H1 (cell line): ENCODE data around the gene WDR76. TPM values are rescaled to one million over a fixed set of nuclear protein-coding genes. Genes with fewer than 3 reads are reported as not detected.

ENCODE experiments used
- CTCF ChIA-PET: fragments of 300-600 bp; sonication (Branson Sonifier 250); formaldehyde crosslinking; loops from one replicate; lab custom pipeline; 2021; ENCODE audit not compliant: partially characterized antibody; lab: Charles Lee
- POLR2A ChIA-PET: fragments of 300-600 bp; sonication (Branson Sonifier 250); formaldehyde crosslinking; loops from one replicate; lab custom pipeline; 2021; ENCODE audit warnings: inconsistent platforms; ENCODE audit not compliant: partially characterized antibody; lab: Charles Lee
- DNase-seq, 2 experiments: peaks; one replicate each; pipeline versions ENCODE4 v3.0.0 to v3.0.0-alpha.2; 2010 to 2022; ENCODE audit warnings: low spot score in 2 of 2, low read depth in 1 of 2, mixed read lengths in 1 of 2
- FAIRE-seq: peaks from 2 replicates; lab custom pipeline; 2011; peaks lifted over from hg19 to GRCh38; lab: Jason Lieb, UNC
- H2AFZ ChIP-seq: 2 replicates; pipeline ENCODE4 v1.8.1; 2012; ENCODE audit warnings: low read length, inconsistent platforms
- H2AK5ac ChIP-seq: 2 replicates; pipeline ENCODE4 v1.6.1; 2013; ENCODE audit warnings: low read depth, low read length
- H2BK120ac ChIP-seq: replicated peaks from 2 replicates; pipeline ENCODE3; 2013; ENCODE audit warnings: low read depth, low read length, inconsistent platforms
- H2BK12ac ChIP-seq: 2 replicates; pipeline ENCODE4 v1.6.1; 2013; ENCODE audit warnings: low read depth, low read length
- H2BK15ac ChIP-seq: 2 replicates; pipeline ENCODE4 v1.6.1; 2013; ENCODE audit warnings: low read length
- H2BK20ac ChIP-seq: 2 replicates; pipeline ENCODE4 v1.6.1; 2013; ENCODE audit warnings: low read length
- H2BK5ac ChIP-seq: 2 replicates; pipeline ENCODE4 v1.6.1; 2013; ENCODE audit warnings: low read depth, low read length
- H3K14ac ChIP-seq: 2 replicates; pipeline ENCODE4 v1.6.1; 2013; ENCODE audit warnings: inconsistent platforms; ENCODE audit not compliant: insufficient read length
- H3K18ac ChIP-seq: 2 replicates; pipeline ENCODE4 v1.6.1; 2013; ENCODE audit warnings: low read length; ENCODE audit errors: extremely low read depth
- H3K23ac ChIP-seq: 2 replicates; pipeline ENCODE4 v1.6.1; 2013; ENCODE audit warnings: inconsistent platforms; ENCODE audit not compliant: insufficient read length
- H3K23me2 ChIP-seq: 2 replicates; pipeline ENCODE4 v1.6.1; 2013; ENCODE audit warnings: low read depth, low read length
- H3K27ac ChIP-seq: 2 replicates; pipeline ENCODE4 v1.6.1; 2011; ENCODE audit warnings: low read depth, low read length, inconsistent platforms
- H3K27me3 ChIP-seq, 4 experiments: replicated peaks in 1 of 4; 1 replicate in 1 of 4; 2 replicates in 3 of 4; pipeline versions ENCODE4 v1.6.1 to v1.8.1; 2011 to 2013; ENCODE audit warnings: low read length in 3 of 4, mild to moderate bottlenecking in 3 of 4, inconsistent platforms in 2 of 4, mixed read lengths in 2 of 4, moderate library complexity in 1 of 4; ENCODE audit not compliant: control insufficient read depth in 3 of 4, insufficient read depth in 3 of 4; ENCODE audit errors: extremely low read depth in 1 of 4
- H3K36me3 ChIP-seq, 4 experiments: 2 replicates each; pipeline versions ENCODE4 v1.6.1 to v1.8.1; 2011 to 2013; ENCODE audit warnings: mild to moderate bottlenecking in 4 of 4, low read length in 3 of 4, moderate library complexity in 2 of 4, control low read depth in 1 of 4, inconsistent platforms in 1 of 4; ENCODE audit not compliant: insufficient read depth in 4 of 4, control insufficient read depth in 2 of 4
- H3K4ac ChIP-seq: replicated peaks from 2 replicates; pipeline ENCODE3; 2013; ENCODE audit warnings: low read length, low read depth, mixed read lengths, inconsistent platforms; ENCODE audit not compliant: insufficient read length
- H3K4me1 ChIP-seq, 4 experiments: replicated peaks in 1 of 4; 1 replicate in 1 of 4; 2 replicates in 3 of 4; pipeline versions ENCODE4 v1.6.1 to v1.8.1; 2011 to 2013; ENCODE audit warnings: low read length in 3 of 4, inconsistent platforms in 2 of 4, mixed read lengths in 1 of 4; ENCODE audit not compliant: insufficient read depth in 4 of 4, control insufficient read depth in 3 of 4
- H3K4me2 ChIP-seq, 2 experiments: 2 replicates each; pipeline versions ENCODE4 v1.6.1 to v1.8.1; 2011 to 2013; ENCODE audit warnings: low read depth in 2 of 2, low read length in 2 of 2, control low read depth in 1 of 2, inconsistent platforms in 1 of 2, mild to moderate bottlenecking in 1 of 2; ENCODE audit not compliant: insufficient read depth in 1 of 2
- H3K4me3 ChIP-seq, 4 experiments: fragments of 200-600, 300-600 bp in 1 of 4; sonication (generic), shearing (Covaris generic), sonication (Bioruptor Twin) in 1 of 4; 2 replicates each; pipeline versions ENCODE4 v1.5.1 to v1.8.1; 2011 to 2016; ENCODE audit warnings: low read length in 4 of 4, low read depth in 3 of 4, control low read depth in 2 of 4, inconsistent platforms in 2 of 4, mild to moderate bottlenecking in 2 of 4, mixed read lengths in 1 of 4, moderate library complexity in 1 of 4; ENCODE audit not compliant: insufficient read depth in 2 of 4; ENCODE audit errors: extremely low read depth in 1 of 4
- H3K56ac ChIP-seq: replicated peaks from 2 replicates; pipeline ENCODE3; 2013; ENCODE audit warnings: low read depth, mild to moderate bottlenecking, mixed read lengths, low read length, inconsistent platforms; ENCODE audit not compliant: insufficient read length
- H3K79me1 ChIP-seq: 2 replicates; pipeline ENCODE4 v1.6.1; 2013; ENCODE audit warnings: low read depth, low read length, control low read depth
- H3K79me2 ChIP-seq, 2 experiments: 2 replicates each; pipeline versions ENCODE4 v1.6.1 to v1.8.1; 2012 to 2013; ENCODE audit warnings: low read length in 2 of 2, mild to moderate bottlenecking in 2 of 2, inconsistent platforms in 1 of 2; ENCODE audit not compliant: insufficient read depth in 2 of 2, control insufficient read depth in 1 of 2
- H3K9ac ChIP-seq, 4 experiments: replicated peaks in 1 of 4; 1 replicate in 1 of 4; 2 replicates in 3 of 4; pipeline versions ENCODE4 v1.6.1 to v1.8.1; 2011 to 2013; ENCODE audit warnings: low read depth in 3 of 4, low read length in 3 of 4, control low read depth in 2 of 4, mild to moderate bottlenecking in 2 of 4, moderate library complexity in 2 of 4, inconsistent platforms in 1 of 4; ENCODE audit errors: extremely low read depth in 1 of 4
- H3K9me3 ChIP-seq, 2 experiments: 2 replicates each; pipeline versions ENCODE4 v1.6.1 to v1.8.1; 2012 to 2013; ENCODE audit warnings: mild to moderate bottlenecking in 2 of 2, moderate library complexity in 2 of 2, control low read depth in 1 of 2, inconsistent platforms in 1 of 2, low read depth in 1 of 2, low read length in 1 of 2, mixed read lengths in 1 of 2; ENCODE audit not compliant: insufficient read depth in 2 of 2
- H4K20me1 ChIP-seq, 2 experiments: replicated peaks in 1 of 2; 2 replicates each; pipeline versions ENCODE3 to v1.8.1; 2011 to 2013; ENCODE audit warnings: inconsistent platforms in 2 of 2, low read length in 2 of 2, mild to moderate bottlenecking in 1 of 2; ENCODE audit not compliant: insufficient read depth in 2 of 2, control insufficient read depth in 1 of 2
- H4K5ac ChIP-seq: 2 replicates; pipeline ENCODE4 v1.6.1; 2013; ENCODE audit warnings: low read length, low read depth, mixed read lengths, inconsistent platforms; ENCODE audit not compliant: insufficient read length
- H4K8ac ChIP-seq: 2 replicates; pipeline ENCODE4 v1.8.0; 2013; ENCODE audit warnings: mild to moderate bottlenecking, moderate library complexity, low read length, inconsistent platforms; ENCODE audit not compliant: insufficient read depth; ENCODE audit errors: extremely low read depth
- H4K91ac ChIP-seq: replicated peaks from 2 replicates; pipeline ENCODE3; 2013; ENCODE audit warnings: low read length, mixed read lengths, inconsistent platforms; ENCODE audit not compliant: insufficient read length
- NANOG ChIP-seq: IDR thresholded peaks from 2 replicates; pipeline ENCODE4 v1.6.1; 2011; ENCODE audit warnings: low read length, low read depth, mild to moderate bottlenecking, inconsistent platforms; ENCODE audit not compliant: insufficient read depth, poor library complexity, severe bottlenecking
- POLR2A ChIP-seq, 2 experiments: IDR thresholded peaks; 1 replicate in 1 of 2; 2 replicates in 1 of 2; pipeline ENCODE4 v1.6.1; 2011; ENCODE audit warnings: low read depth in 2 of 2, low read length in 2 of 2, mild to moderate bottlenecking in 2 of 2; ENCODE audit errors: control extremely low read depth in 1 of 2
- POLR2AphosphoS5 ChIP-seq: IDR thresholded peaks from 2 replicates; pipeline ENCODE4 v1.6.1; 2011; ENCODE audit warnings: low read depth, low read length
- SP2 ChIP-seq: IDR thresholded peaks from 2 replicates; pipeline ENCODE4 v1.6.1; 2012; ENCODE audit warnings: mild to moderate bottlenecking, low read length, inconsistent platforms
- WGBS, 2 experiments: shearing (Covaris generic) in 1 of 2; methylation state at CpG; one replicate each; pipeline versions ENCODE4 v1.1.6 to v1.1.7; 2013 to 2015; ENCODE audit warnings: low lambda C conversion rate in 2 of 2, mixed read lengths in 2 of 2, inconsistent platforms in 1 of 2, low coverage in 1 of 2, missing lambda C conversion rate in 1 of 2; ENCODE audit not compliant: insufficient replicate concordance in 2 of 2, insufficient coverage in 1 of 2, insufficient read length in 1 of 2; ENCODE audit errors: extremely low coverage in 1 of 2, missing lambda C conversion rate in 1 of 2; 5-methylcytosine and 5-hydroxymethylcytosine counted together
- polyA plus RNA-seq, 7 experiments: library from polyadenylated mRNA; depleted of rRNA in 3 of 7; stranded (reverse) in 5 of 7; unstranded in 2 of 7; fragments of >200 nt in 5 of 7; fragments of 200-250 nt in 2 of 7; gene quantifications; 1 replicate in 5 of 7; 2 replicates in 1 of 7; 4 replicates in 1 of 7; pipeline versions ENCODE4 v1.2.1 to v1.2.3, GENCODE V29; 2011 to 2013; ENCODE audit warnings: missing spikeins in 2 of 7, mixed read lengths in 2 of 7
- total RNA-seq: library from RNA; stranded (reverse); fragmentation: NEBNext Ultra II Directional; extraction: Animal tissue kit (Norgen Biotek cat#: 25700); gene quantifications from 2 replicates; pipeline ENCODE4 v1.2.1, GENCODE V29; 2021

Gene WDR76
- total and polyA plus RNA-seq, 2 of the 8 experiments (the other 6 are each of a cell fraction or from before 2014, with no cell fraction given), result 4.1 to 18.9 TPM

- no peak overlapping the region for H4K91ac ChIP-seq
- no peak overlapping the region for H3K23ac ChIP-seq
- peaks cover 4% of the 10 kb centered on the region for H3K23me2 ChIP-seq
- no peak overlapping the region for H2BK12ac ChIP-seq
- ChIA-PET POLR2A (interaction anchor here (0.6 to 8.9 kb wide), 11 partner anchors 9 to 262 kb away, joined by 3 to 71 read pairs (median 5); partner anchors contain the start of genes ELL3, MFAP1 and PDIA3), CTCF (interaction anchor here (1.2 to 1.4 kb wide), 2 partner anchors 19 to 24 kb away, joined by 3 to 4 read pairs; partner anchors contain the start of gene ELL3)
- WGBS, 2 experiments, result 83% methylated on average over 2 of the region's 2 CpGs; no CpG with 5 or more reads in 1 of the 2 experiments
- H3K56ac ChIP-seq, result no peak overlapping the region
- no peak overlapping the region for H4K8ac ChIP-seq
- H2BK5ac ChIP-seq, result peak overlapping the region; percentile 62
- H3K4me2 ChIP-seq, result peak overlapping the region in 1 of 2 experiments; percentile 33; a peak in 3 of 4 replicates
- H2AK5ac ChIP-seq, result peak overlapping the region; percentile 61
- no peak overlapping the region for H3K9ac ChIP-seq
- 0 out of 2 replicates have a peak overlapping the region, but pooled peaks have one; percentile 40 for H2BK20ac ChIP-seq
- H4K5ac ChIP-seq, result no peak overlapping the region
- H2BK120ac ChIP-seq, result no peak overlapping the region
- H3K9me3 ChIP-seq, result no peaks in the 10 kb centered on the region
- FAIRE-seq, result no peak
- TF ChIP-seq NANOG (no peak), SP2 (no peak), POLR2A (IDR thresholded peaks at IDR 0.05; ENCODE audit: control extremely low read depth in 1 of 2, low read depth in 2 of 2, low read length in 2 of 2) (peak in 1 of 2 experiments; percentile 19; a peak in 2 of 3 replicates), POLR2AphosphoS5 (peak; percentile 54; the same call in 1 of the 2 replicates)
- H3K4me3 ChIP-seq, result 0 out of 8 replicates have a peak overlapping the region, but pooled peaks of 1 of the 4 experiments have one; percentile 16
- H3K4ac ChIP-seq, result no peak overlapping the region
- H3K79me2 ChIP-seq, result peaks cover 0 to 26% of the 10 kb centered on the region in 2 experiments; a peak in 2 of 4 replicates
- no peak overlapping the region for H2AFZ ChIP-seq
- peak overlapping the region; percentile 54; the same call in 1 of the 2 replicates for H3K27ac ChIP-seq
- H3K14ac ChIP-seq, result no peak overlapping the region
- no peak for DNase-seq
- 0 out of 2 replicates have a peak overlapping the region, but pooled peaks have one; percentile 38 for H3K18ac ChIP-seq
- peaks cover 4 to 17% of the 10 kb centered on the region in 2 experiments for H4K20me1 ChIP-seq
- peaks cover 14 to 53% (median 22%) of the 10 kb centered on the region in 4 experiments for H3K36me3 ChIP-seq
- H2BK15ac ChIP-seq, result peak overlapping the region; percentile 19
- peaks cover 21 to 33% (median 27%) of the 10 kb centered on the region in 4 experiments for H3K4me1 ChIP-seq
- H3K27me3 ChIP-seq, result no peaks in the 10 kb centered on the region
- peaks cover 19% of the 10 kb centered on the region for H3K79me1 ChIP-seq
Observed at GRCh38 chr15:43795197-43795596, 31.6 kb upstream of the WDR76 start.
